ENCODE data around the gene SH2D3C.

Gene SH2D3C

DNA sequence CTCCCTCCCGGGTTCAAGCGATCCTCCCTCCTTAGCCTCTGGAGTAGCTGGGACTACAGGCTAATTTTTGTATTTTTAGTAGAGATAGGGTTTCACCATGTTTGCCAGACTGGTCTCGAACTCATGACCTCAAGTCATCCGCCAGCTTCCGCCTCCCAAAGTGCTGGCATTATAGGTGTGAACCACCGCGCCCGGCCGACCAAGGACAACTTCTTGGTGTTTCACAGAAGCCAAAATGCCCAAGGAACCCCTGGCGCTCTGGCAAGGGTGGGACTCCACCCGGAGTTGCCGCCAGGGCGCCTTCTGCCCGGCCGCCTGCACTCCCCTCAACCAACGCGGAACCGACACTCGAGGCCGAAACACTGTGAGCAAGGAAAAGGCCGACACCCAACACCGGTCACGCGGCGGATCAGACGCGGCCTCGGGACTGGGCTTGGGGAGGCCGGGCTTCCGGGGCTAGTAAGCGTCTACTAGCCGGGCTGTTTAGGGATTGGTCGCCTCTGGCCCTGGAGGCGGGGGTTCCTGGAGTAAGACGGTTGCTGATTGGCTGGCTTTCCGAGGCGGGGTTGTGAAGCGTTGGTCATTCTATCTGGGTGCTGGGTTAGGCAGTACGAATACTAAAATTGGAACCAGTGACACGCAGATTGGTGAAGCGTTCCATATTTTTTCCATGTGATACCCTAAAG is 79.3 kb downstream of the SH2D3C start:
- peak; percentile 82 to 83 for DNase-seq (ENCODE audit: low read depth in 2 of 2)

GRCh38 chr9:127698386-127698785 is 80.1 kb downstream of the SH2D3C start:
- DNase-seq (ENCODE audit: low read depth in 2 of 2) = no peak

DNA sequence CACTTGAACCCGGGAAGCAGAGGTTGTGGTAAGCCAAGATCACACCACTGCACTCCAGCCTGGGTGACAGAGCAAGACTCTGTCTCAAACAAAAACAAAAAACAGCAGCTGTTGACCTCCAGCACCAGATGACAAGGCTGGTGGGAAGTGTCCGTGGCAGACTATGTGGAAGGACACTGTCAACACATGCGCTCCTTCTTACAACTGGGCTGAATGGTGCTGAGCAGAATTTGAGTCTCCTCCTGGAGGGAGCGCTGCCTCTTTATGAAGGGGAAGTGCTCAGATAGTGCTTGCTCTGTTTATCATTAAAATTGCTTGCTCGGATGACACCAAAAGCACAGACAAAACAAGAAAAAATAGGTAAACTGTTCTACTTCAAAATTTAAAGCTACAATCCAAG is 80.9 kb downstream of the SH2D3C start:
- DNase-seq (ENCODE audit: low read depth in 2 of 2) = no peak

DNA sequence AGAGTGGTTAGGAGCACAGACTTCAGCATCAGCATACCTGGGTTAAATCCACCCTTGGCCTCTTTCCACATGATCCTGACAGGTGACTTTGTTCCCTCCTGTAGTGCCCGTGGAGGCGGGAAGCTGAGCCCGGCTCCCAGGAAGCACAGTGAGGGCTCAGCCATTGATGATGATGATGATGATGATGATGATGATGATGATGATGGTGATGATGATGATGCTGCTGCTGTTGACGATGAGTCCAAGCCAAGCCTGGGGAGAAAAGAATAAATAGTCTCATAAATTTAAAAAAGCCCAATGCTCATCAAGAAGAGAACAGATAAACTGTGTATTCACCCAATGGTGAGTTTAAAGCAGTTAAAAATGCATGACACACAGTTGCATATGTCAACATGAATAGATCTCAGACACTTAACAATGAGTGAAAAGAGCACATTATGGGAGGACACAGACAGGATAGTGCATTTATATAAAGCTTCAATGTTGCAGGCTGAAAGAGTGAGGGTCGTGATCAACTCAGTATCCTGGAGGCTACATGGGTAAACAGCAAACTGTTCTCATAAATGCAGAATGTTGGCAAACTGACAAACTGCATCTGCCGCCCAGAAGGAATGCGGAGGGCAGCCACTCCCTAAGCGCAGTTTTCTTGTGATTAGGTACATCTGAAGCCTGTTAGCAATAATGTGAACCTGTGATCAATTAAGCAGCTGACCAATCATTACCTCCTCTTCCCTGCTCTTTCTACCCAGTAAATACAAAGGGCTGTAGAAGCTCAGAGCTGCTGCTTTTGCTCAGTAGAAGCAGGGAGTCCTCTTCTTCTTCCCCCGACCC is 83.4 kb downstream of the SH2D3C start:
- no peak for DNase-seq (ENCODE audit: low read depth in 2 of 2)

- DNase-seq (ENCODE audit: low read depth in 2 of 2) = no peak
Measured at GRCh38 chr9:127693697-127694096, 84.8 kb downstream of the SH2D3C start.

DNA sequence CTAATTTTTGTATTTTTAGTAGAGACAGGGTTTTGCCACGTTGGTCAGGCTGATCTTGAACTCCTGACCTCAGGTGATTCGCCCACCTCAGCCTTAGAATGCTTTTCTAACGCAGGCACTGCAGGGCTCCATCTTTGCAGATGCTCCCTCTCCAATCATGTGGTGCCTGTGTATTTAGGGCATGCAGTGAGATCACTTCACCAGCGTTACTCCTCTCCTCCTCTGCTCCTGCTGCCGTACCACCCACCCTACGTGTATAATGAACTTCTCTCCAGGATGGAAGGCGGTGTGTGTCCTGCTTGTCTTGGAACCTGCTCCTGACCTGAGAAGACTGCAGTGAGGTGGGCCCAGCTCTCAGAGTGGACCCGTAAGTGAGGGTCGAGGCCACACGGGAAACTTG is 85.3 kb downstream of the SH2D3C start:
- DNase-seq (ENCODE audit: low read depth in 2 of 2) = no peak

GRCh38 chr9:127692071-127692470 is 86.4 kb downstream of the SH2D3C start:
- DNase-seq (ENCODE audit: low read depth in 2 of 2) = no peak

GRCh38 chr9:127690735-127691134 is 87.7 kb downstream of the SH2D3C start:
- no peak for DNase-seq (ENCODE audit: low read depth in 2 of 2)

- DNase-seq (ENCODE audit: low read depth in 2 of 2) = no peak
Measured at GRCh38 chr9:127689329-127690000, 89.0 kb downstream of the SH2D3C start.

Data from stimulated activated CD4-positive, alpha-beta T cell treated with anti-CD3 and anti-CD28 coated beads, Interleukin-15, amount 100 ng/mL, for 48 hours (primary cell).